Raji (cell line): ENCODE results near the gene SDR39U1.

Source experiments
- POLR2A ChIP-seq: IDR thresholded peaks from 2 replicates; pipeline ENCODE4 v1.6.1; 2011; ENCODE audit warnings: low read depth, low read length, control low read depth; ENCODE audit not compliant: insufficient read depth

SDR39U1 gene

GRCh38 chr14:24442240-24443052 is at the start of gene SDR39U1:
SDR39U1 (minus strand) TSS chr14:24442776; CDS start chr14:24442769, 7 bp downstream.
- TF ChIP-seq POLR2A: peak; percentile 96

GRCh38 chr14:24483604-24484252 is 41.2 kb upstream of the SDR39U1 start:
- TF ChIP-seq POLR2A: no peak

- TF ChIP-seq POLR2A: no peak
These were observed 39.2 kb upstream of the SDR39U1 start for GRCh38 chr14:24481622-24482324.

- no peak for TF ChIP-seq POLR2A
These were observed 32.7 kb upstream of the SDR39U1 start for GRCh38 chr14:24475261-24475660.

- no peak for TF ChIP-seq POLR2A
These were observed 30.6 kb upstream of the SDR39U1 start for GRCh38 chr14:24473211-24473610.

- no peak for TF ChIP-seq POLR2A
These were observed 23.2 kb upstream of the SDR39U1 start for GRCh38 chr14:24465805-24466204.

GRCh38 chr14:24465368-24465767 is 22.8 kb upstream of the SDR39U1 start:
- TF ChIP-seq POLR2A: no peak

GRCh38 chr14:24463884-24464785 is 21.6 kb upstream of the SDR39U1 start:
- TF ChIP-seq POLR2A: no peak

- TF ChIP-seq POLR2A: no peak
These were observed 20.7 kb upstream of the SDR39U1 start for GRCh38 chr14:24463017-24463883.

- no peak for TF ChIP-seq POLR2A
These were observed 18.8 kb upstream of the SDR39U1 start for GRCh38 chr14:24461336-24461735.

- no peak for TF ChIP-seq POLR2A
These were observed 16.8 kb upstream of the SDR39U1 start for GRCh38 chr14:24459331-24459730.

- no peak for TF ChIP-seq POLR2A
These were observed 16.2 kb upstream of the SDR39U1 start for GRCh38 chr14:24458736-24459135.

GRCh38 chr14:24456980-24457379 is 14.4 kb upstream of the SDR39U1 start:
- no peak for TF ChIP-seq POLR2A
